Erythroblast (primary cell): ENCODE results near the gene TGIF2LY.
"Not testable (repeated sequence)": the region's sequence is repeated elsewhere in the genome, so short reads cannot be mapped to it uniquely, and the experiment has no call there.

Experiments
- DNase-seq, 2 experiments: peaks; one replicate each; lab custom pipeline; 2025; lab: John Stamatoyannopoulos, UW

The TGIF2LY gene

GRCh38 chrY:3578767-3579166, at the start of gene TGIF2LY:
Gene TGIF2LY (plus strand): TSS chrY:3579067. CDS start chrY:3579245, 178 bp downstream.
- not testable (repeated sequence) for DNase-seq
